H1 (cell line): ENCODE measurements around the gene HTR1D. TPM values are rescaled to one million over a fixed set of nuclear protein-coding genes. Genes with fewer than 3 reads are reported as not detected.

Source experiments
- CTCF ChIA-PET: fragments of 300-600 bp; sonication (Branson Sonifier 250); formaldehyde crosslinking; loops from one replicate; lab custom pipeline; 2021; ENCODE audit not compliant: partially characterized antibody; lab: Charles Lee
- POLR2A ChIA-PET: fragments of 300-600 bp; sonication (Branson Sonifier 250); formaldehyde crosslinking; loops from one replicate; lab custom pipeline; 2021; ENCODE audit warnings: inconsistent platforms; ENCODE audit not compliant: partially characterized antibody; lab: Charles Lee
- DNase-seq, 2 experiments: peaks; one replicate each; pipeline versions ENCODE4 v3.0.0 to v3.0.0-alpha.2; 2010 to 2022; ENCODE audit warnings: low spot score in 2 of 2, low read depth in 1 of 2, mixed read lengths in 1 of 2
- FAIRE-seq: peaks from 2 replicates; lab custom pipeline; 2011; peaks lifted over from hg19 to GRCh38; lab: Jason Lieb, UNC
- H2AFZ ChIP-seq: 2 replicates; pipeline ENCODE4 v1.8.1; 2012; ENCODE audit warnings: low read length, inconsistent platforms
- H2AK5ac ChIP-seq: 2 replicates; pipeline ENCODE4 v1.6.1; 2013; ENCODE audit warnings: low read depth, low read length
- H2BK120ac ChIP-seq: replicated peaks from 2 replicates; pipeline ENCODE3; 2013; ENCODE audit warnings: low read depth, low read length, inconsistent platforms
- H2BK12ac ChIP-seq: 2 replicates; pipeline ENCODE4 v1.6.1; 2013; ENCODE audit warnings: low read depth, low read length
- H2BK15ac ChIP-seq: 2 replicates; pipeline ENCODE4 v1.6.1; 2013; ENCODE audit warnings: low read length
- H2BK20ac ChIP-seq: 2 replicates; pipeline ENCODE4 v1.6.1; 2013; ENCODE audit warnings: low read length
- H2BK5ac ChIP-seq: 2 replicates; pipeline ENCODE4 v1.6.1; 2013; ENCODE audit warnings: low read depth, low read length
- H3K14ac ChIP-seq: 2 replicates; pipeline ENCODE4 v1.6.1; 2013; ENCODE audit warnings: inconsistent platforms; ENCODE audit not compliant: insufficient read length
- H3K18ac ChIP-seq: 2 replicates; pipeline ENCODE4 v1.6.1; 2013; ENCODE audit warnings: low read length; ENCODE audit errors: extremely low read depth
- H3K23ac ChIP-seq: 2 replicates; pipeline ENCODE4 v1.6.1; 2013; ENCODE audit warnings: inconsistent platforms; ENCODE audit not compliant: insufficient read length
- H3K23me2 ChIP-seq: 2 replicates; pipeline ENCODE4 v1.6.1; 2013; ENCODE audit warnings: low read depth, low read length
- H3K27ac ChIP-seq: 2 replicates; pipeline ENCODE4 v1.6.1; 2011; ENCODE audit warnings: low read depth, low read length, inconsistent platforms
- H3K27me3 ChIP-seq, 4 experiments: replicated peaks in 1 of 4; 1 replicate in 1 of 4; 2 replicates in 3 of 4; pipeline versions ENCODE4 v1.6.1 to v1.8.1; 2011 to 2013; ENCODE audit warnings: low read length in 3 of 4, mild to moderate bottlenecking in 3 of 4, inconsistent platforms in 2 of 4, mixed read lengths in 2 of 4, moderate library complexity in 1 of 4; ENCODE audit not compliant: control insufficient read depth in 3 of 4, insufficient read depth in 3 of 4; ENCODE audit errors: extremely low read depth in 1 of 4
- H3K36me3 ChIP-seq, 4 experiments: 2 replicates each; pipeline versions ENCODE4 v1.6.1 to v1.8.1; 2011 to 2013; ENCODE audit warnings: mild to moderate bottlenecking in 4 of 4, low read length in 3 of 4, moderate library complexity in 2 of 4, control low read depth in 1 of 4, inconsistent platforms in 1 of 4; ENCODE audit not compliant: insufficient read depth in 4 of 4, control insufficient read depth in 2 of 4
- H3K4ac ChIP-seq: replicated peaks from 2 replicates; pipeline ENCODE3; 2013; ENCODE audit warnings: low read length, low read depth, mixed read lengths, inconsistent platforms; ENCODE audit not compliant: insufficient read length
- H3K4me1 ChIP-seq, 4 experiments: replicated peaks in 1 of 4; 1 replicate in 1 of 4; 2 replicates in 3 of 4; pipeline versions ENCODE4 v1.6.1 to v1.8.1; 2011 to 2013; ENCODE audit warnings: low read length in 3 of 4, inconsistent platforms in 2 of 4, mixed read lengths in 1 of 4; ENCODE audit not compliant: insufficient read depth in 4 of 4, control insufficient read depth in 3 of 4
- H3K4me2 ChIP-seq, 2 experiments: 2 replicates each; pipeline versions ENCODE4 v1.6.1 to v1.8.1; 2011 to 2013; ENCODE audit warnings: low read depth in 2 of 2, low read length in 2 of 2, control low read depth in 1 of 2, inconsistent platforms in 1 of 2, mild to moderate bottlenecking in 1 of 2; ENCODE audit not compliant: insufficient read depth in 1 of 2
- H3K4me3 ChIP-seq, 4 experiments: fragments of 200-600, 300-600 bp in 1 of 4; sonication (generic), shearing (Covaris generic), sonication (Bioruptor Twin) in 1 of 4; 2 replicates each; pipeline versions ENCODE4 v1.5.1 to v1.8.1; 2011 to 2016; ENCODE audit warnings: low read length in 4 of 4, low read depth in 3 of 4, control low read depth in 2 of 4, inconsistent platforms in 2 of 4, mild to moderate bottlenecking in 2 of 4, mixed read lengths in 1 of 4, moderate library complexity in 1 of 4; ENCODE audit not compliant: insufficient read depth in 2 of 4; ENCODE audit errors: extremely low read depth in 1 of 4
- H3K56ac ChIP-seq: replicated peaks from 2 replicates; pipeline ENCODE3; 2013; ENCODE audit warnings: low read depth, mild to moderate bottlenecking, mixed read lengths, low read length, inconsistent platforms; ENCODE audit not compliant: insufficient read length
- H3K79me1 ChIP-seq: 2 replicates; pipeline ENCODE4 v1.6.1; 2013; ENCODE audit warnings: low read depth, low read length, control low read depth
- H3K79me2 ChIP-seq, 2 experiments: 2 replicates each; pipeline versions ENCODE4 v1.6.1 to v1.8.1; 2012 to 2013; ENCODE audit warnings: low read length in 2 of 2, mild to moderate bottlenecking in 2 of 2, inconsistent platforms in 1 of 2; ENCODE audit not compliant: insufficient read depth in 2 of 2, control insufficient read depth in 1 of 2
- H3K9ac ChIP-seq, 4 experiments: replicated peaks in 1 of 4; 1 replicate in 1 of 4; 2 replicates in 3 of 4; pipeline versions ENCODE4 v1.6.1 to v1.8.1; 2011 to 2013; ENCODE audit warnings: low read depth in 3 of 4, low read length in 3 of 4, control low read depth in 2 of 4, mild to moderate bottlenecking in 2 of 4, moderate library complexity in 2 of 4, inconsistent platforms in 1 of 4; ENCODE audit errors: extremely low read depth in 1 of 4
- H3K9me3 ChIP-seq, 2 experiments: 2 replicates each; pipeline versions ENCODE4 v1.6.1 to v1.8.1; 2012 to 2013; ENCODE audit warnings: mild to moderate bottlenecking in 2 of 2, moderate library complexity in 2 of 2, control low read depth in 1 of 2, inconsistent platforms in 1 of 2, low read depth in 1 of 2, low read length in 1 of 2, mixed read lengths in 1 of 2; ENCODE audit not compliant: insufficient read depth in 2 of 2
- H4K20me1 ChIP-seq, 2 experiments: replicated peaks in 1 of 2; 2 replicates each; pipeline versions ENCODE3 to v1.8.1; 2011 to 2013; ENCODE audit warnings: inconsistent platforms in 2 of 2, low read length in 2 of 2, mild to moderate bottlenecking in 1 of 2; ENCODE audit not compliant: insufficient read depth in 2 of 2, control insufficient read depth in 1 of 2
- H4K5ac ChIP-seq: 2 replicates; pipeline ENCODE4 v1.6.1; 2013; ENCODE audit warnings: low read length, low read depth, mixed read lengths, inconsistent platforms; ENCODE audit not compliant: insufficient read length
- H4K8ac ChIP-seq: 2 replicates; pipeline ENCODE4 v1.8.0; 2013; ENCODE audit warnings: mild to moderate bottlenecking, moderate library complexity, low read length, inconsistent platforms; ENCODE audit not compliant: insufficient read depth; ENCODE audit errors: extremely low read depth
- H4K91ac ChIP-seq: replicated peaks from 2 replicates; pipeline ENCODE3; 2013; ENCODE audit warnings: low read length, mixed read lengths, inconsistent platforms; ENCODE audit not compliant: insufficient read length
- BCL11A ChIP-seq, 2 experiments: IDR thresholded peaks; one replicate each; pipeline ENCODE4 v1.6.1; 2011; ENCODE audit warnings: low read depth in 2 of 2, low read length in 2 of 2, mild to moderate bottlenecking in 2 of 2
- CBX5 ChIP-seq: fragments of 300-800, 300-1000 bp; sonication (generic); IDR thresholded peaks from 2 replicates; pipeline ENCODE4 v1.7.1; 2016; ENCODE audit warnings: antibody characterized with exemption, low read length, low read depth
- EGR1 ChIP-seq: IDR thresholded peaks from 2 replicates; pipeline ENCODE4 v1.6.1; 2011; ENCODE audit warnings: low read depth, low read length, borderline replicate concordance
- GABPA ChIP-seq: IDR thresholded peaks from 2 replicates; pipeline ENCODE4 v1.6.1; 2011; ENCODE audit warnings: mild to moderate bottlenecking, low read length, moderate library complexity, borderline replicate concordance; ENCODE audit not compliant: insufficient read depth
- KDM1A ChIP-seq: fragments of 200-600, 300-600 bp; sonication (generic); IDR thresholded peaks from 2 replicates; pipeline ENCODE4 v1.7.1; 2016; ENCODE audit warnings: mild to moderate bottlenecking, low read length, borderline replicate concordance
- KDM5A ChIP-seq: fragments of 200-600 bp; IDR thresholded peaks from 2 replicates; pipeline ENCODE4 v1.7.1; 2012; ENCODE audit warnings: mild to moderate bottlenecking, low read length, inconsistent platforms, mixed read lengths
- RNF2 ChIP-seq: fragments of 200-900, 300-1000 bp; sonication (generic); IDR thresholded peaks from 2 replicates; pipeline ENCODE4 v1.7.1; 2016; ENCODE audit warnings: borderline replicate concordance, low read depth, mild to moderate bottlenecking, antibody characterized with exemption, low read length; ENCODE audit not compliant: poor library complexity, severe bottlenecking; ENCODE audit errors: missing control alignments
- RXRA ChIP-seq: IDR thresholded peaks from 2 replicates; pipeline ENCODE4 v1.6.1; 2011; ENCODE audit warnings: low read depth, mild to moderate bottlenecking, low read length, moderate library complexity; ENCODE audit not compliant: insufficient read depth
- SIN3A ChIP-seq, 2 experiments: IDR thresholded peaks in 1 of 2; conservative IDR thresholded peaks in 1 of 2; 2 replicates each; pipeline ENCODE4 v1.6.1; 2011 to 2012; ENCODE audit warnings: low read length in 2 of 2, improper control_type of control experiment in 1 of 2, low read depth in 1 of 2, mild to moderate bottlenecking in 1 of 2
- SIX5 ChIP-seq: IDR thresholded peaks from 2 replicates; pipeline ENCODE4 v1.6.1; 2011; ENCODE audit warnings: mild to moderate bottlenecking, low read depth, low read length
- SP2 ChIP-seq: IDR thresholded peaks from 2 replicates; pipeline ENCODE4 v1.6.1; 2012; ENCODE audit warnings: mild to moderate bottlenecking, low read length, inconsistent platforms
- TCF12 ChIP-seq: IDR thresholded peaks from 2 replicates; pipeline ENCODE4 v1.6.1; 2011; ENCODE audit warnings: low read depth, mild to moderate bottlenecking, low read length
- TEAD4 ChIP-seq: IDR thresholded peaks from 2 replicates; pipeline ENCODE4 v1.6.1; 2012; ENCODE audit warnings: low read depth, low read length, inconsistent platforms, mixed read lengths
- YY1 ChIP-seq: IDR thresholded peaks from 2 replicates; pipeline ENCODE4 v1.6.1; 2011; ENCODE audit warnings: low read depth, mild to moderate bottlenecking, low read length
- WGBS, 2 experiments: shearing (Covaris generic) in 1 of 2; methylation state at CpG; one replicate each; pipeline versions ENCODE4 v1.1.6 to v1.1.7; 2013 to 2015; ENCODE audit warnings: low lambda C conversion rate in 2 of 2, mixed read lengths in 2 of 2, inconsistent platforms in 1 of 2, low coverage in 1 of 2, missing lambda C conversion rate in 1 of 2; ENCODE audit not compliant: insufficient replicate concordance in 2 of 2, insufficient coverage in 1 of 2, insufficient read length in 1 of 2; ENCODE audit errors: extremely low coverage in 1 of 2, missing lambda C conversion rate in 1 of 2; 5-methylcytosine and 5-hydroxymethylcytosine counted together
- polyA plus RNA-seq, 7 experiments: library from polyadenylated mRNA; depleted of rRNA in 3 of 7; stranded (reverse) in 5 of 7; unstranded in 2 of 7; fragments of >200 nt in 5 of 7; fragments of 200-250 nt in 2 of 7; gene quantifications; 1 replicate in 5 of 7; 2 replicates in 1 of 7; 4 replicates in 1 of 7; pipeline versions ENCODE4 v1.2.1 to v1.2.3, GENCODE V29; 2011 to 2013; ENCODE audit warnings: missing spikeins in 2 of 7, mixed read lengths in 2 of 7
- total RNA-seq: library from RNA; stranded (reverse); fragmentation: NEBNext Ultra II Directional; extraction: Animal tissue kit (Norgen Biotek cat#: 25700); gene quantifications from 2 replicates; pipeline ENCODE4 v1.2.1, GENCODE V29; 2021

Gene HTR1D
- total and polyA plus RNA-seq, 2 of the 8 experiments (the other 6 are each of a cell fraction or from before 2014, with no cell fraction given) = 8.8 to 11.5 TPM

GRCh38 chr1:23179862-23180261 lies 37.4 kb downstream of the HTR1D start:
- Histone ChIP-seq H3K56ac (no peak overlapping the region), H2AK5ac (no peak overlapping the region), H3K14ac (no peak overlapping the region), H3K79me1 (no peaks in the 10 kb centered on the region), H4K91ac (no peak overlapping the region), H3K4ac (no peak overlapping the region), H3K79me2 (no peaks in the 10 kb centered on the region), H3K4me2 (no peak overlapping the region), H4K5ac (no peak overlapping the region), H3K9me3 (no peaks in the 10 kb centered on the region), H2BK15ac (no peak overlapping the region), H3K18ac (no peak overlapping the region), H2AFZ (no peak overlapping the region), H4K8ac (no peak overlapping the region), H3K9ac (no peak overlapping the region), H4K20me1 (peaks cover 0 to 4% of the 10 kb centered on the region in 2 experiments), H2BK5ac (no peak overlapping the region), H2BK20ac (no peak overlapping the region), H3K4me1 (peaks cover 0 to 3% (median 0%) of the 10 kb centered on the region in 4 experiments; a peak in 3 of 7 replicates), H3K23ac (no peak overlapping the region), H3K27me3 (peaks cover 2 to 28% (median 16%) of the 10 kb centered on the region in 4 experiments), H2BK120ac (no peak overlapping the region), H3K4me3 (no peak overlapping the region), H3K23me2 (peaks cover 6% of the 10 kb centered on the region), H3K27ac (no peak overlapping the region), H3K36me3 (no peaks in the 10 kb centered on the region), H2BK12ac (no peak overlapping the region)
- FAIRE-seq (no peak), DNase-seq (no peak)
- ChIA-PET POLR2A (interaction anchor here (0.6 to 3.6 kb wide), 3 partner anchors 12 to 97 kb away, joined by 3 to 37 read pairs (median 5); partner anchors contain the start of gene LUZP1), CTCF (interaction anchor here (1.0 to 27.4 kb wide), 5 partner anchors 10 to 89 kb away, joined by 3 to 705 read pairs (median 4); no protein-coding TSS in a partner anchor)
- WGBS, 2 experiments = 77% methylated on average over 2 of the region's 2 CpGs; no CpG with 5 or more reads in 1 of the 2 experiments
- TF ChIP-seq TEAD4 = no peak
- no peak for TF ChIP-seq RXRA
- TF ChIP-seq KDM5A = no peak
- TF ChIP-seq YY1 = no peak
- no peak for TF ChIP-seq SIN3A (conservative IDR thresholded peaks at IDR 0.05 in 1 of 2, IDR thresholded peaks at IDR 0.05 in 1 of 2; ENCODE audit: low read depth in 1 of 2, low read length in 2 of 2)
- TF ChIP-seq CBX5 = no peak
- no peak for TF ChIP-seq RNF2
- TF ChIP-seq SIX5 = no peak
- no peak for TF ChIP-seq SP2
- TF ChIP-seq EGR1 = no peak
- TF ChIP-seq BCL11A (IDR thresholded peaks at IDR 0.05; ENCODE audit: low read depth in 2 of 2, low read length in 2 of 2) = no peak
- TF ChIP-seq KDM1A = no peak
- TF ChIP-seq TCF12 = no peak
- no peak for TF ChIP-seq GABPA
